Stimulated activated CD8-positive, alpha-beta memory T cell treated with anti-CD3 and anti-CD28 coated beads, Interleukin-12 subunit alpha, Interleukin-12 subunit beta, amount 100 ng/mL, for 24 hours (primary cell): ENCODE measurements around the gene CYTH3.

ENCODE experiments used
- DNase-seq: peaks from one replicate; pipeline ENCODE4 v3.0.0-alpha.2; 2020; ENCODE audit errors: extremely low read depth

The CYTH3 gene

GRCh38 chr7:6165521-6166320 lies 106.7 kb downstream of the CYTH3 start:
- DNase-seq: no peak

DNA sequence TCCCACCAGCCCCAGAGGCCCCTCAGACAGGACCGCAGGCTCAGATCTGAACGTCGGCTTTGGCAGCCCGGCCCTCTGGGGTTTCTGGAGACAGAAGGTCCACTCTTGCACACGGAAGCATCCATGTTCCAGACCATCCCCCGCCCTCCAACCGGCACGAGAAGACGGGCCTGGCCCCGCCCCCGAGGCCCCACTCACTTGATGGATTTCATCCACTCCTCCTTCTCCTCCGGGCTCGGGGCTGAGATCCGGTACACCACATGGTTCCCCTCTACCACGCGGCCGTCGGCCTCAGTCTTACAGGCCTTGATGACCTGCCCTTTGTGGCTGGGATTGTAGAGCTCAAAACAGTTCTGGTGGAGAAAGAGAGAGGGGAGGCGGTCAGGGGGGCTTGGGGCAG lies 107.3 kb downstream of the CYTH3 start:
- no peak for DNase-seq

DNA sequence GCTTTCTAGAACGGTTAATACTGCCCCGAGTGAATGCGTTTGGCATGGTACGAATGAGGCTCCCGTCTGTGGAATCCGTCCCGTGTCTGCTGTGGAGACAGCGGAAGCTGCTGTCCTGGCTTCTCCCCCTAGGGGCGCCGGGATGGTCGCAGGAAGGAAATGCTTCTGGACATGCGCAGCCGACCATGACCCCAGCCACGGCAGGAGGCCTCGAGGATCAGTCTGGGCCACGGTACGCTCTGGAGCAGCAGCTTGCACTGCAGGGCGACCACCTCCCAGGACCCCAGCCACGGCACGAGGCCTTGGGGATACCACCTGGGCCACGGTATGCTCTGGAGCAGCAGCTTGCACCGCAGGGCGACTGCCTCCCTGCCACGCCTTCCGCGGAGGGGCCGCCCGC lies 107.9 kb downstream of the CYTH3 start:
- no peak for DNase-seq

DNA sequence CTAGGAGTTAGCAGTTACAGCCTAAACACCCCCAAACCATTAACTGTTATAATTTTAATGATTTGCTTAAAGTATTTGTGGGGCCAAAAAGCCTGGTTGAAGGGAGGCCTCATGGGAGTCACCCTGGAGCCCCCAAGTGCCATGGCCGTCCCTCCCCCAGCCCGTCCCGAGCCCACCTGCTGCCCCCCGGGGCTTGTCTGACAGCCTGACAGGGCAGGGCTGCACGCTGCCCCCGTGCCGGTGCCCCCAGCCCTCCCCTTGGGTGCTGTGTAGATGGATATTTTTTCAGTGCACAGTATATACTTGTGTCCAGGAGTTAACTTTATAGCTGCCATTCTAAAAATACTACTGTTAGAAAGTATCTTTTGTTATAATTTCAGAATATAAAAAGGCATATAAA lies 108.4 kb downstream of the CYTH3 start:
- no peak for DNase-seq

DNA sequence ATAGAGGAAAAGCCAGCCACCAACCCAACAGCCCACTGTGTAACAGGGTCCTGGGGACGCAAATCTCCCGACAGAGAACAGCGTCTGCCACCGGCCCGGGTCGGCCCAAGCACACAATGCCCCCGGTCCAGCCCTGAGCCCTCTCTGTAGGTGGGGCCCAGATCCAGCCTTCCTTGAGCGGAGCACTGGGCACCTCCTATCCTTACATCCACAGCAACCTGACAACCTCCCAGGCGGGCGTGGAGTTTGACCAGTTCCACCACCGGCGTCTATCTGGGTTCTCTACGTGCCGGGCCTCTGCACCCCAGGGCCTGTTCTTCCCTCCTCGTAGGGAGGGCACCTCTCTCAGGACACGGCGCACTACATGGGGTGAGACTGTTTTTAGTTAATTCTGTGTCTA lies 109.0 kb downstream of the CYTH3 start:
- DNase-seq: no peak

DNA sequence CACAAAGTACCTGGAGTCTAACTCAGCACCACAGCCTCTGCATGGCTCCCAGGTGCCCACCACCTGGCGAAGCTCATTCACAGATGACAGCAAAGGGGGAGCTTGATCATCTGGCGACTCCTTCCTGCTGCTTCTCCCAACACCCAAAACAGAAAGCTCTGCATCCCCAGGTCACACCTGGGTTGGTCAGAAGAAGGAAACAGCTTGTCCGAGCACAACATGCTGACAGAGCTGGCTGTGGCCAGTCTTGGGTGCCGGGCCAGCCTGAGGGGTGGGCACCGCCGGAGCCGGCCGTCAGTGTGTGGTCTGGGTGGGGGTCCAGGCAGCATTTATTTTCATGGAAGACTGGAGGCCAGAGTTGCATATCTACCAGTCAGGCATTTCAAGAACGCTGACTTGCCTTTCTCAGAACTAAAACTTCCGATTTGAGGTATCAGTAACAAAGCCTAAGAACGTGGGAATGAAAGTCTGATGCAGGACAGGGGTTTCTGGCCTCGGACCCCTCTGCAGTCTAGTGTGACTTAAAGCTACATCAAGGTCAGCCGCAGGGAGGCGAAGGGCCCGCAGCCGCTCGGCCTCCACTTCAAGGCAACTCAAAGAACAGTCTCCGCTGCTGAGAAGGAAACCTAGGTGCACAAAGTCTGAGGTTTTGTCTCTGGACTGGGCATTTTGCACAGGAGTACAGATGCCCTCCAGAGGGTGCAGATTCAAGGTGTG lies 109.6 kb downstream of the CYTH3 start:
- no peak for DNase-seq

DNA sequence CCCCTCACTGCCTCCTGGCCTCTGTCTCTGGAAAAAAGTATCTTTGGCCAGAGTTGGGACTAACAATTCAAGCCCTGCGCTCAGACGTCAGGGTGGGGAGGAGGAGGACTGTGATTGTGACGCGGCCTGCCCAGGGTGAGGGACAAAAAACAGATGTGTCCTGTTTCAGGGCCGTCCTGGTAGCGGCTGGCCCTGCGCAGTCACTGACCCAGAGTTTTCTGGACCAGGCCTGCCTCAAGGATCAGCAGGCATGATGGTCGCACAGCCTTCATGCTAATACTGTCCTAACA lies 110.1 kb downstream of the CYTH3 start:
- no peak for DNase-seq

- no peak for DNase-seq
Observed at GRCh38 chr7:6161463-6162330, 110.7 kb downstream of the CYTH3 start.

GRCh38 chr7:6160191-6160623 lies 112.2 kb downstream of the CYTH3 start:
- no peak for DNase-seq

GRCh38 chr7:6159524-6160031 lies 112.8 kb downstream of the CYTH3 start:
- DNase-seq: no peak

- DNase-seq: no peak
Observed at GRCh38 chr7:6159097-6159483, 113.3 kb downstream of the CYTH3 start.

DNA sequence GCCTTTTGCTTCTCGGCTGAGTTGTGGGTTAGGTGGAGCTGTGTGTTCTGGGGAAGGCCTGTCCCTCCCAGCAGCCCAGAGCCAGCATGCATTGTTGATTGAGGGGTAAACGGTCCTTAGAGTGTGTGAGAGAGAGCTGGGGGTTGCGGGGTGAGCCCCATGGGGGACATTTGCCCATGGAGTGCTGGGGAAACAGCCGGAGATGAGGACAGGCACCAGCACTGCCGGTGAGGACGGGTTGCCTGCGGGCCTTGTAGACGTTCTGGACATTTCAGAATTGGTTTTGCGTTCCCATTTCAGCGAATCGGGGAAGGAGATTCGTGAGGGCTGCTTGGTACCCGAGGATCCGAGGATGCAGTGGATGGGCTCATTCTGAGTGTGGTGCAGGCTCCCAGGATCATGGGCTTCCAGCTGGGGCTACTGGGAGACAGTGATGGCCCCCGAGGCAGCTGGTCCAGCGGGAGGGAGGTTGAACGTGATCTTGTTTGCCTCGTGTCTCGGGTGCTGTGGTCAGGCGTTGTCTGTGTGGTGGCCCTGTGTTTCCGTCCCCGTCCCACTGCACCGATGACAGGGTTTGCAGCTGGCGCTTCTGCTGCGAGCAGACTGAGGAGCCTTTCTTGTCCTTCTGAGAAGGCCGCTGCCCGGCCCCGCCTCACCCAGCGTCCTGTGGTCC lies 113.9 kb downstream of the CYTH3 start:
- DNase-seq: no peak

DNA sequence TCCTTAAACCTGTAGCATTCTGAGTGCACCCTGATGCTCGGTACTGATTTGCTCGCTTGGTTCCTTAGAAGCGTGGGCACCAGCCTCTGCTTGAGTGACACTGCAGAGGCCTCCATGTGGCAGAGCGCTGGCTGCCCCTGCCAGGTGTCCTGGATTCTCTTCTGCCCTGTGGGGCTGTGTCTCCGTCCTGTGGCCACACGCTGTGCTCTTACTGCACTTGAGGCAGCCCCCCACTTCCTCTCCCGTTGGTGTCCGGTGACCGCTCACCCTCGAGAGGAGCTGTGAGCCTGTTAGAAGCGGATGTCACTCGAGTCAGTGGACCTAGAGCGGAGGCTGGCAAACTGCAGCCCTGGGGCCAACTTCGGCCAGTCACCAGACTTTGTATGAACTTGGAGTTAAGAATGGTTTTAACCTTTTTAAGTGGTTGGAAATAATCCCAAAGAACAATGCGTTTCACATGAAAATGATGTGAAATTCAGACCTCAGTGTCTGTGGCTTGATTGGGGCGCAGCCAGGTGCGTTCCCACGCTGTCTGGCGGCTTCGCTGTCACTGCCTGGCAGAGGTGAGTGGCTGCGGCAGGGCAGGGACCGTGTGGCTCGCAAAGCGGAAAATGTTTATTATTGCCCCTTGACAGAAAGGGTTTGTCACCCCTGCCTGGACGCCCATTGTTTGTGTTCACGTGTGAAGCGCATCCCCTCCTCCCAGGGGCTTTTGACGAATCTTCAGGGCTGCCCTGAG lies 114.6 kb downstream of the CYTH3 start:
- no peak for DNase-seq

GRCh38 chr7:6156734-6157133 lies 115.7 kb downstream of the CYTH3 start:
- no peak for DNase-seq

DNA sequence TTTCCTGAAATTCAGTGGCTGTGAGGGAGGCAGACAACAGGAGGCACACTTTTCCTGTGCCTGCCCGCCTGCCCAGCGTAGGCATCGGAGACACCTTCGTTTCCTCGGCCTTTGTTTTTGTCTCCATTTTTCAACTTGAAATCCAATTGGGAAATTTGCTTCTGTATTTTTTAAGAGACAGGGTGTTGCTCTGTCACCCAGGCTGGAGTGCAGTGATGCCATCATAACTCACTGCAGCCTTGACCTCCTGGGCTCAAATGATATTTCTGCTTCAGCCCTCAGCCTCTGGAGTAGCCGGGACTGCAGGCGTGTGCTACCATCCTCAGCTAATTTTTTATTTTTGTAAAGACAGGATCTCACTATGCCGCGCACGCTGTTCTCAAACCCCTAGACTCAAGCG lies 116.8 kb downstream of the CYTH3 start:
- DNase-seq: no peak

GRCh38 chr7:6154542-6155404 lies 117.7 kb downstream of the CYTH3 start:
- no peak for DNase-seq

- no peak for DNase-seq
Observed at GRCh38 chr7:6153646-6154541, 118.5 kb downstream of the CYTH3 start.

- DNase-seq: no peak
Observed at GRCh38 chr7:6151994-6152735, 120.3 kb downstream of the CYTH3 start.
